T-helper 9 cell (primary cell): ENCODE measurements around the gene RAC2.

ENCODE experiments used
- DNase-seq: peaks from one replicate; pipeline ENCODE4 v3.0.0-alpha.2; 2020

RAC2 gene

DNA sequence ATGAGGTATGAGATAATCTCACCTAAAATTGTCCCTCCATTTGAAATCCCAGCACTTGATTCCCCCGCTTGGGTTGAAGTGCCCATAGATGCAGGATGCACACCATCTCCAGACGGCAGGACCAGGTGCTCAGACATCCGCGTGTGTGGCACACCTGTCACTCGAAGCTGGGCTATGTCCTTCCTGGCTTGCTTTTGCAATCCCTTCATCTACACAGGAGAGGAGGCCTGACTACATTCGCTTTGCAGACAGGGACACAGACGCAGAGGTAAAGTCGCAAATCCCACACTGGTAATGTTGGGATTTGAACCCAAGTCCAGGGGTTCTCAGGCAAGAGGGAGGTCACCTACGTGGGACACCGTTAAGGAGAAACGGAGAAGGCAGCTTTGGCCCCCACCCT, 31.1 kb upstream of the RAC2 start:
- DNase-seq, result no peak

DNA sequence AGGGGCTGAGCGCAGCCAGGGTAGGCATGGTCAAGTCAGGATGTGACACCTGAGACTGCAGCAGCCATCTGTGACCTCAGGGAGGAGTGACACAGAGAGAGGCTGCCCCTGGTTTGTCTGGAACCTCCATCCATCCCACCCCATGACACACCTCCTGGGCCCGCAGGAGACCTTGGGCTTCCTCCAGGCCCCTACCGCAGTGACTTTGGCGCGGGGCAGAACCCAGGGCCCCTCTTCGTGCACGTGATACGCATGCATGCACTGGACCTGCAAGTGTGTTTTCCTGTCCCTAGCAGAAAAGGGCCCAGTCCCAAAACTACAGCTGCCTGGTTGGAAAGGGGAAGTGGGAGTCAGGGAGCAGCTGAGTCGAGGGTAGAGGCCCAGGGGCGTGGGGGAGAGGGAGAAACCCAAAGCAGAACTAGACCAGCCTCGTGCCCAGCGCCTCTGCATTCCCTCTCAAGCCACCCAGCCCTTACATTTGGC, 30.4 kb upstream of the RAC2 start:
- DNase-seq, result no peak

GRCh38 chr22:37273846-37274225, 29.8 kb upstream of the RAC2 start:
- DNase-seq, result no peak

DNA sequence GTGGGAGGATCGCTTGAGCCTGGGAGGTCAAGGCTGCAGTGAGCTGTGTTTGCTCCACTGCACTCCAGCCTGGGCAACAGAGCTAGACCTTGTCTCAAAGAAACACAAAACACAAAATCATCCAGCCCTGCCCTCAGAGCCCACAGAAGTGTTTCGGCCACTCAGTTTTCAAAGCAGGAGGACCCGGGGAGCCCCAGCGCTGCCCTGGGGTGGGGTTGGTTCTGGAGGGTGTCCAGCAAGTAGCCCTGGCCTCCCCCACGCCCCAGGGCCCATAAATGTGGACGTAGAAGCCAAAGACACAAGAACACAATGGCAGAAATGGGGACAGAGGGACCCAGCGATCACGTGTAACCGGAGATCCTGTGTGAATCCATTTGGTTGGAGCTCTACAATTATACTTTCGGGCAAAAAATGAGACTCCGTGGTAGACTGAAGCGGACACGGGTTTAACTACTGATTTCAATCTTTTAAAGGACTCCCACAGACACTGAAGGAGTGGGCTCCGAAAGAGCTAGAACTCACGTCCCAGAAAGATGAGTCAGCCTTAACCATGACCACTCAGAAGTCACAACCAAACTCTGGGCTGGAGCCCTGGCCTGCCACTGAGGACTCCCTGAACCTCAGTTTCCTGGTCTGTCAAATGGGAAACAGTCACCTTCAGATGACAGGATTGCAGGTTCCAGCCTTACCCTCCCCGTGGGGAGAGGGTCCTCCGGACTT, 29.2 kb upstream of the RAC2 start:
- no peak for DNase-seq

GRCh38 chr22:37270928-37271650, 27.0 kb upstream of the RAC2 start:
- DNase-seq, result no peak

DNA sequence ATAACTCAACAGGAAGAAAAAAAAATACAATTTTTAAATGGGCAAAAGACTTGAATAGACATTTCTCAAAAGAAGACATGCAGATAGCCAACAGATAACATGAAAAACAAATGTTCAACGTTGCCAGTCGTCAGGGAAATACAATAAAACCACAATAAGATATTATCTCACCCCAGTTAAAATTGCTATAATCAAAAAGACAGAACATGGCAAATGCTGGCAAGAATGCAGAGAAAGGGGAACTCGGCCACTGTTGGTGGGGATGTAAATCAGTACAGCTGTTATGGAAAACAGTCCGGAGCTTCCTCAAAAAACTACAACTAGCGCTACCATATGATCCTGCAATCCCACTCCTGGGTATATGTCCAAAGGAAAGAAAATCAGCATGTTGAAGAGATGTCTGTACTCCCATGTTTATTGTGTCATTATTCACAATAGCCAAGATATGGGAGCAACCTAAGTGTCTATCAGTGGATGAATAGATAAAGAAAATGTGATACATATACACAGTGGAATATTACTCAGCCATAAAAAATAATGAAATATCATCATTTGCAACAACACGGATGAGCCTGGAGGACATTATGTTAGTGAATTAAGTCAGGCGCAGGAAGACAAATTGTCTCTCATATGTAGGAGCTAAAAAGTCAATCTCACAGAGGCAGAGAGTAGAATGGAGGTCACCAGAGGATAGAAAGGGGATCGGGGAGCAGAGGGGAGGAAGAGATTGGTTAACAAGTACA, 26.0 kb upstream of the RAC2 start:
- no peak for DNase-seq

GRCh38 chr22:37267661-37268413, 23.8 kb upstream of the RAC2 start:
- no peak for DNase-seq

- DNase-seq, result peak; percentile 67
Observed at GRCh38 chr22:37267135-37267587, 23.1 kb upstream of the RAC2 start.

GRCh38 chr22:37266581-37267134, 22.6 kb upstream of the RAC2 start:
- no peak for DNase-seq

DNA sequence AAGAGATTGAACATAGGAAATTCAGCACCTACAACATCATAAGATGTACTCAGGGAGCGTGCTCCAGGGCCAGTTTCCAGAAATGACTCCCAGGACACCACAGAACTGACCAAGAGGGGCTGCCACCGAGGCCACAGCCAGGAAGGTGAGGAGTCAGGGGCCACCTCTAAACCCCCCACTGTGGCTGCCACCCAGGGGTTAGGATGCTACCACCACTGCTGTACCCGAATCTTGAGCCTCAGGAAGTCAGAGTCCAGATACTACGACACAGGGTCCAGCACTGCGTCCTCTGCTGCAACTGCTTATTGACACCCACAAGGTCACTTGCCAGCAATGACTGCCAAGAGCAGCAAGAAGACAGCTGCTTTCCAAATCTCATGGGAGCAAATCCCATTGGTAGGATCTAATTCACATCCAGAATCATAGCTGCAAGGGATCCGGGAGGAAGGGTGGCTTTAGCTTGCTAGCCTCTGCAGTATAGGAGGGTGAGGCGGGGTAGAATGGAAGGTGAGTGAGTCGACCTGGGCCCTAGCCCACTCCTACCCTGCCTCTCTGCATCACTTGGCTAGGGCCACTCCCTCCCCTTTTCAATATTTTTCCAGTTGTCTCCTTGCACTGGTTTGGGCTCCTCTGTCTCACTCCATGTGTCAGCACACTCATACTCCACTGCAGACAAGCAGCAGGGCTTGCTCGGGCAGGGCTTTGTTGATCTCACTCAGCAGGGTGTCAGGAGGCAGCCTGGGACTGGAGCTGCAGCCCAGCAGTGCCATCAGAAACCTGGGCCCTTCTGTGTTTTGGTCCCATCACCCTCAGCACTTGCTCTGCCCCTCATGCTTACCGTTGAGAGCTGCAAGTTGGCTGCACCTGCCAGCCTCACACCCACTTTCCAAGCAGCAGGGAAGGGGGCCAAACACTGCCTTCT, 20.2 kb upstream of the RAC2 start:
- no peak for DNase-seq

DNA sequence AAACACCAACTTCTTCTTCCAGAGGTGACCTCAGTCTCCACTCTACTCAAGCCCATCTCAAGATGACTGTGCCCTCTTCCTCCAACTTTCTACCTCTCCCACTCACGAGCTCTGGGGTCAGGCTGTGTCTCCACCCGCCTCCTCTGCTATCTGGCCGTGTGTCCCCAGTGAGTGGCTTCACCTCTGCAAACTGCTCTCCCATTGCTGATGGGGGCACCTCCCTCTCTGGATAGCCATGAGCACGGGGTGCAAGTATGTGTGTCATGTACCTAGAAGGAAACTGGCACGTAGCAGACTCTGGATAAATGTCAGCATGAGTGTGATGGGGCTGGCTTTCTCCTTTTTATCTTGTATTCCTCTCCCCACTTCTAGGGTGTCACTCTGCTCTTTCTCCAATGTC, 18.3 kb upstream of the RAC2 start:
- DNase-seq, result no peak

- no peak for DNase-seq
Observed at GRCh38 chr22:37260901-37261336, 16.9 kb upstream of the RAC2 start.

DNA sequence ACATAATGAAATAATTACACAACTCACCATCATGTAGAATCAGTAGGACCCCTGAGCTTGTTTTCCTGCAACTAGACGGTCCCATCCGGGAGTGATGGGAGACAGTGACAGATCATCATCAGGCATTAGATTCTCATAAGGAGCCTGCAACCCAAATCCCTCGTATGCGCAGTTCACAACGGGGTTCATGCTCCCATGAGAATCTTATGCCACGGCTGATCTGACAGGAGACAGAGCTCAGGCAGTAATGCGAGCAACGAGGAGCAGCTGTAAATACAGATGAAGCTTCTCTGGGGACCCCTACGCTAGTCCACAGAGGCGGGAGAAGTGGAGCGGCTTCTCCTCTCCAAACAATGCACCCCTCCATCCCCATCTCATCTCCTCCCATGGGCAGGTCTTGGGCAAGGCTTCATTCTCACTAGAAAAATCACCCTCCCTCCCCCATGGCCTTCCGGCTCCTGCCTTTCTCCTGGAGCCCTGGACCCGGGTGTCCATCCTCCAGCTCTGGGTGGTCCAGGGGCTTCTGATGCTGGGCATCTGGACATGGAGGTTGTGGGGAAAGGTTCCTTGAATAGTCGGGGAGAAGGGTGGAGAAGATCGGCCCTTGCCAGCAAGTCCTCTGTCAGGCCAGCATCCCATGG, 16.2 kb upstream of the RAC2 start:
- no peak for DNase-seq

DNA sequence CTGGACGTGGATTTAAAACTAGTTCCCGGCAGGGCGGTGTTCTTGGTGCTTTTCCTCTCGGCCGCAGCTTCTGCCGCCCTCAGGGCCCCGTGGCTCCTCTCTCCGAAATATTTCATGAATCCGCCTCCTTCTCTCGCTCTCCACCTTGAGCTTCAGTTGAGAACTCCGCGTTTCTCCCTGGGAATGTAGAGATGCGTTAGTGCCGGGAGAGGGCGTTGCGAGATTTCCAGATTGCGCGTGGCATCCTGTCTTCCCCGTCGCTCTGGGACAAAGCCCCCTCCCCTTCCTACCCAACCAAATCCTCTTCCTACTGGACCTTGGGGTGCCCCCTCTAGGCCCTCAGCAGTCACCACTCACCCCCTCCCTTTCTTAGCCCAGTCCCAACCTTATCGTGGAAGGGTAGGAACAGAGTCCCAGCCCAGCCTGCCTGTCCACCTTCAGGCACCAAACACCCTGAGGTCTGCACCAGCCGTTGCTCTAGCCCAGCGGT, 15.5 kb upstream of the RAC2 start:
- no peak for DNase-seq

- DNase-seq, result no peak
Observed at GRCh38 chr22:37258753-37259401, 14.8 kb upstream of the RAC2 start.

DNA sequence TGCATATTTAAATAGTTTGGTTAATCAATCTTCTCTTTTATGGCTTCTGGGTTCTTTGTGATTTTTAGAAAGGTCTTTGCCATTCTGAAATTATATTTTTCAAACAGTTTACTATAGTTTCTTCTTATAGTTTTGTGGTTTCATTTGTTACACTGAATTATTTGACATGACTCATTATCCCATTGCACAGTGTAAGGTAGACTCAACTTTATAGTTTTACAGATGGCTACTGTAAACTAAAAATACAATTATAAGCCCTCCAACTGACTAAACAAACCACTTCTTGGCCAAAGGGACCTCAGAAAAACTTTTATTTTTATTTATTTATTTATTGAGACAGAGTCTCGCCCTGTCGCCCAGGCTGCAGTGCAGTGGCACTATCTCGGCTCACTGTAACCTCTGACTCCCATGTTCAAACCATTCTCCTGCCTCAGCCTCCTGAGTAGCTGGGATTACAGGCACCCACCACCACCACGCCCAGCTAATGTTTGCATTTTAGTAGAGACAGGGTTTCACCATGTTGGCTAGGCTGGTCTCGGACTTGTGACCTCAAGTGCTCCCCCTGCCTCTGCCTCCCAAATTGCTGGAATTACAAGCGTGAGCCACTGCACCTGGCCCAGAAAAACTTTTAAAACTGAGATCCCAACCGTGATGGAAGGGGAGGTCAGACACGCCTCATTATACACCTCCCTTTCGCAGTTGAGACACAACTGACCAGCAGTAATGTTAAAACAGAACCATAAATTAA, 14.1 kb upstream of the RAC2 start:
- no peak for DNase-seq

DNA sequence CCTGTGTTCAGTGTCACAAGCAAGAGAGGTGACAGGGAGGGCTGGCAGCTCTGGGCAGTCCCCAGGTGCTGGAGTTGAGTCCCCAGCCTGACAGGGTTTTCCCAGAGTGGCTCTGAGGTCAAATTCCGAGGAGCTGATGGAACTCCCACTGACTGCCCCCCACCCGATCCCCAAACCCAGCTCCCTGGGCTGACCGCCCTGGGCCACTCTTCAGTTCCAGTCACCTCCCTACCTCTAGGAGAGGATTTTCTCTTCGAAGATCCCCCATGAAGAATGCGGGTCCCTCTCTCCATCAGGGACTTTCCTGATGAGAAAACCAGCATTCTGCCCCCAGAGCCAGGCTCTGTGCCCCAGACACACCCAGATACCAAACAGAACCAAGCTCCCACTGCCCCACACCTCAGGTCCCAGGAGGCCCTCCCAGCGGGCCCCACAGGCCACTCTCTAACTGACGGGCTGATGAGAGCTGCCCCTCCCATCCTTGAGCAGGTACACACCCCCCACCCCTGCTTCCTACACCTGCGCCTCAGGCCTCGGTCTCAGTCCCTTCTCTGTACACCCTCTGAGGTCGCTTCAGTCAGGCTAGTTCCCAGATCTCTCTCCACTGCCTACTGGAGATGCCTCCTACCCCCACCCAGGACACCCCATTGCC, 12.1 kb upstream of the RAC2 start:
- DNase-seq, result no peak

GRCh38 chr22:37255558-37256006, 11.5 kb upstream of the RAC2 start:
- no peak for DNase-seq

DNA sequence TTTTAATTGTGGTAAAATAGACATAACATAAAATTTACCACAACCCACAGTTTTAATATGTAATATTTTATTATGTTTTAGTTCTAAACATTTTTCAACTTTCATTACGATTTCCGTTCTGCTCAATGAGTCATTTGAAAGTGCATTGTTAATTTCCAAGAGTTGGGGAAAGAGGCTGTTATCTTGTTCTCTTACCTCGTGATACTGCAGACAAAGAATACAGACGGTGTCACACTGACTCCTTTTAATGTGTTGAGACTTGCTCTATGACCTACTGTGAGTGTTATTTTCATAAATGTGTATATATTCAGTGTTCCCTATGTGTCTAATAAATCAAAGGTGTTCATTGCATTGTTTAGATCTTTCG, 10.8 kb upstream of the RAC2 start:
- DNase-seq, result no peak
